PC-9 (cell line): Measurements from ENCODE around the gene CREB3L1.

Experiments used
- CTCF ChIP-seq: fragments of 200-600 bp; sonication (generic); conservative IDR thresholded peaks from 2 replicates; pipeline ENCODE4 v1.6.1; 2017; ENCODE audit warnings: mixed run types, antibody characterized with exemption, mild to moderate bottlenecking, moderate library complexity
- EZH2 ChIP-seq: fragments of 200-600 bp; sonication (generic); IDR thresholded peaks from 2 replicates; pipeline ENCODE4 v1.8.0; 2017; ENCODE audit warnings: antibody characterized with exemption, low read depth

- no peak for TF ChIP-seq CTCF
- no peak for TF ChIP-seq EZH2
These were observed 29.0 kb upstream of the CREB3L1 start for GRCh38 chr11:46248289-46249102.
